HG03280 (cell line): ENCODE data around the gene C17orf67.
"Not testable (repeated sequence)": the region's sequence is repeated elsewhere in the genome, so short reads cannot be mapped to it uniquely, and the experiment has no call there.

Experiments used
- ATAC-seq: cut with Tn5 transposase; IDR thresholded peaks from one replicate; pipeline ENCODE4 v1.9.1; 2021; ENCODE audit warnings: mild to moderate bottlenecking, moderate library complexity; ENCODE audit not compliant: unreplicated experiment

C17orf67 gene

DNA sequence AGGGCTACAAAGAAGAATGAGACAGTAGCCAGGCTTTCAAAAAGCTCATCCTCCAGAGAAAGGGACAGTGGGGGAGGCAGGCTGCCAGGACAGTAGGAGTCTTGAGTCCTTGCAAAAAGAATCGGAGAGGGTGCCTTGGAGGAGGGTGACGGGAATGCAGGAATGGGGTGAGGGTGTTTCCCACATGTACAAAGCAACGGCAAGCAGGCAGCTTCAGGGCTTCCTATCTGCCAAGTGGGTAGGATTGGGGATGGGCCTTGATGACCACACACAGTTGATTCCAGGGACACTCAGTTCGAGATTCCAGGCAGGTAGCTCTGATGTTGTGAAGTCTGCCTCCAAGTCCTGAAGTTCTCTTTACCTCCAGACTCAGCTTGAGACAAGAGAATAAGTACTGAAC lies 54.4 kb downstream of the C17orf67 start:
- no peak for ATAC-seq

- ATAC-seq, result no peak
Measured at GRCh38 chr17:56778898-56779297, 54.8 kb downstream of the C17orf67 start.

DNA sequence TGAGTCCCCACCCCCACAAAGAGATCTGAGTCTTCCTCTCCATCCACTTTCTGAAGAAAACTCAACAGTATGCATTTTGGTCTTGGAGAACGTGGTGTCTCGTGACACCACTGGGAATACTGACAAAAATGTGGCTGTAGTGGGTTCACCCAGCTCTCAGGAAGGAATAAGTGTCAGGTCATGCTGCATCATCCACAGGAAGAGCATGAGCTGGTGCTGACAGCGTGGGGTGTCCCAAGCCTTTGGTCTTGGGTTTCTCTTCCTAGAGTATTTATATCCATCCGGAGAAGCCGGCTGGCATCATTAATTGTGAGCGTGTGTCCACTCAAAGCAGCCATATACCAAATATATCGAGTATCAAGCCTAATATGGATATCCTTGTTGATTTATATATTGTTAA lies 55.9 kb downstream of the C17orf67 start:
- ATAC-seq, result no peak

- no peak for ATAC-seq
Measured at GRCh38 chr17:56774650-56775049, 59.1 kb downstream of the C17orf67 start.

GRCh38 chr17:56773124-56773523 lies 60.6 kb downstream of the C17orf67 start:
- ATAC-seq, result no peak

GRCh38 chr17:56772442-56772841 lies 61.3 kb downstream of the C17orf67 start:
- no peak for ATAC-seq

DNA sequence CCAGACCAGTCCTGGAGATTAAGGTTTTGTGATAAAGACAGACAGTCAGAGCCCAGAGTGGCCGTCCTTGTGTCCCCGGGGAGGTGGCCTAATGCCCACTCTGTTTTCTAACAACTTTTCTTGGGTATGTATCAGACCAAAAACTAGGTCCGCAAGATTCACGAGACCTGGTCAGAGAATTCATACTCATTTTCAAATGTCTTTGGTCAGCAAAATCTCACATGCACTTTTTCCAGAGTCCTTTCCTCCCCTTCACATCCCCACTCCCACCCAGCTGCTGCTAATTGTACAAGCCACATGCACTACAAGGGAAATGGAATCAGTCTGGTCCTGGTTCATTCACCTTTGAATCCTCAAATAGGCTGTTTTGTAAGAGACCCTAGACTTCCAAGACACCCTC lies 61.7 kb downstream of the C17orf67 start:
- ATAC-seq, result no peak

GRCh38 chr17:56771563-56771962 lies 62.2 kb downstream of the C17orf67 start:
- no peak for ATAC-seq

DNA sequence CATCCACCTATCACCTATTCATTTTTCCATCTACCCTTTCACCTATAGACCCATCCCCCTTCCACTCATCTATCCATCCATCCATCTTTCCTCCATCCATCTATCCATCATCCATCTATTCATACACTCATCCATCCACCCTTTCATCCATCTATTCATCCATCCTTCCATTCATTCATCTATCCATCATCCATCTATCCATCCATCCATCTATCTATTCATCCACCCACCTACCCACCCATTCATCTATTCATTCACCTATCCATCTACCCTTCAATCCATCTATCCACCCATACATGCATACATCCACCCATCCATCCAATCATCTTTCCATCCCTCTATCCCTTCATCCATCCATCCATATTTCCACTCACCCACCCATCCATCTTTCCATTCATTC lies 63.3 kb downstream of the C17orf67 start:
- ATAC-seq, result no peak

- ATAC-seq, result no peak
Measured at GRCh38 chr17:56765449-56765848, 68.3 kb downstream of the C17orf67 start.

DNA sequence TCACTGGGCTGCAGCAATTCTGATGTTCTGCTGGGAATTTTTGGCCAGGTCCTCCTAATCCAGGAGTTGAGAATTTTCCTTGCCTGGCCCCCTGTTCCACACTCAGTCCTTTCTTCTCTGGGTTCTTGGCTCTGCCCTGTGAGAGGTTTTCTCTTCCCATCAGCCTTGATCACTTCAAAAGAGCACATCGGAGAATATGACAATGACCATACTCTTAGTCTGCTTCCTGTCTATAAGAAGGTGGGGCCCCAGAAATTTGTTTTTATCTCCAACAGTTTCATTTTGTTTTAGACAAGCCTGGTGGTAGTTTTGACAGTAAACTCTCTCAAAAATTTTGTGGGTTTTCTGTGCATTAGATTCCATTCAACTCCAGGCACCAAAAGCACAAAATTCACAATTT lies 70.7 kb downstream of the C17orf67 start:
- no peak for ATAC-seq

DNA sequence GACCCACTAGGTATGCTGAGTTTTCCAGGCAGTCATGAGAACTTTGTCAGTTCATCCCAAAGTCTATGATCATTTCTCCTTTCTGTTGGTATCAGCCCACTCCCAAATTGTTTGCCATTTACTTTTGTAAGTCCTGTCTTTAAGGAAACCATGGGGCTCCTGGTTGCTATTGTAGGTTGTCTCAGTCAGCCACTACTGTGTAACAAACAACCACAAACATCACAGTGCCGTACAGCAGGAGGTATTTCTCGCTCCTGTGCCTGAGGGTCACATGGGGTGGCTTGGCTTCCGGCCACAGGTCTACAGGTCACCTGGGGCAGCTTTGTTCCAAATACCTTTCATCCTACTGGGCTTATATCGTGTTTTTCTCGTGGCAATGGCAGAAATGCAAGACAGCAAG lies 71.6 kb downstream of the C17orf67 start:
- ATAC-seq, result no peak

DNA sequence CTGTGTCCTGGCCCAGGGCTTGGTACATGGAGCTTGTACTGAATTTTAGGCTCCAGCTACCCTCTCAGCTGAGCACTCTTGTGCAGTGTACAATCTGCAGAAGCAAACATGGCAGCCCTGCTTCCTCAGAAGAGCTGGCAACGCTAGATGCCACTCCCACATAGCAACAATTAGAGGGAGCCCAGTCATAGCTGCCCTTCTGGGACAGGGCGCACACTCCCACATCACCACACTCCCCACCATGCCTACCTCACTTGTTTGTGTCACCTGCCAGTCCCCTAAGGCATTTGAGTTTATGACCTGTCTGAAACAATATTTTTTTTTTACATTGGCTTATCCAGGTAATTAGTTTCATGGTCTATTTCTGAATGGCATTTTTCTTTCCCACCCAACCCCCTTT lies 72.3 kb downstream of the C17orf67 start:
- ATAC-seq, result no peak

- ATAC-seq, result not testable (repeated sequence)
Measured at GRCh38 chr17:56757611-56758010, 76.1 kb downstream of the C17orf67 start.

DNA sequence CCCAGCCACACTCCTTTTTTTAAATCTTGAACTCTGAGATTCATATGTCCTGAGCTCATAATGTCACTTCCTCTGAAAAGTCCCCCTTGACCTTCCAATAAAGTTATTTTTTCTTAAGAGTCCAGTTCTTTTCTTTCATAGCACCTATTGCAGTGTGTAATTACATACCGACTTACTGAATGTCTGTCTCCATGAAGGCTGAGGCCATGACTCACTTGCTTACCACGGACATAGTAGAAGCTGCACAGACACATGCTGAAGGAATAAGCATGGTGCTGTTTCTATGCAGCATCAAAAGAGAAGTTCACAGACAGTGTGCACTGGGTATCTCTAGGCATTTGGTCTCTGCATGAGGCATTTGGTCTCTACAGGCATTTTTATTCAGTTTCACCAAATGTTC lies 77.2 kb downstream of the C17orf67 start:
- no peak for ATAC-seq

- ATAC-seq, result no peak
Measured at GRCh38 chr17:56755310-56755709, 78.4 kb downstream of the C17orf67 start.

- ATAC-seq, result no peak
Measured at GRCh38 chr17:56754523-56755208, 79.1 kb downstream of the C17orf67 start.

DNA sequence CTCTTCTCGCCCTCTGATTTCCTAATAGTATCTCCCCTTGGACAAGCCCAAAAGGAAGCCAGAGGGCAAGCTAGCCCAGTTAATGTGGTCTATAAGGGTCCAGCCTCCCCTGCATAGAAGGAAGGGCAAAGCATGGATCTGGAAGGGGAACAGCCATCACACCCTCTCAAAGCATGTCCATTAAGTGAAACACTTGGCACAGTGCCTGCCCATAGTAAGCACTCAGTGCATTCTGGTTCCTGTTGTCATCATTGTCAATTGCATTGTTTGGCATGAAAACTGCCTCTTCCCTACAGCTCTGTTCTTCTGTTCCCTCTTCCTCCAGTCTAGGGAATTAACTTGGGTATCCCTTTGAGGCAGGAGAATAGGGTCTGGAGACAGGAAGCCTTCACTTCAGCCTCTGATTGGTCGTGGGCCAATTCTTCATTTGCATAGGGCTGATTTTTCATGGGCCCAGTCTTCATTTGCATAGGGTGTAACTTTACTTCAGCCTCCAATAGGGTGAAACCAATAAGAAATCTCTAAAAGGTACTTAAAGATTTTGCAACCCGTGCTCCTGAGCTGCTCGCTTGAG lies 81.4 kb downstream of the C17orf67 start:
- no peak for ATAC-seq

GRCh38 chr17:56751145-56751738 lies 82.5 kb downstream of the C17orf67 start:
- ATAC-seq, result no peak

DNA sequence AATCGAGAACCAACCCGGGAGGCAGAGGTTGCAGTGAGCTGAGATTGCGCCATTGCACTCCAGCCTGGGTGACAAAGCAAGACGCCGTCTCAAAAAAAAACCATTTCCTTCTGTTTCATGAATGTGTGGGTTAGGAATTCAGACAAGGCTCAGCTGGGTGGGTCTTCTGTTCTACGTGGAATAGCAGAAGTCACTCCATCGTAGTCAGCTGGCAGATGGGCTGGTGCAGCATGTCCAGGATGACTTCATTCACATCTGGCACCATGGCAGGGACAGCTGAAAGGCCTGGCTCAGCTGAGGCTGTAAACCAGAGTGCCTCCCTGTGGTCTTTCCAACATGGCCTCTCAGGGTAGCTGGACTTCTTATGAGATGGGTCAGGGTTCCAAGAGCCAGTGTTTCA lies 89.0 kb downstream of the C17orf67 start:
- no peak for ATAC-seq

DNA sequence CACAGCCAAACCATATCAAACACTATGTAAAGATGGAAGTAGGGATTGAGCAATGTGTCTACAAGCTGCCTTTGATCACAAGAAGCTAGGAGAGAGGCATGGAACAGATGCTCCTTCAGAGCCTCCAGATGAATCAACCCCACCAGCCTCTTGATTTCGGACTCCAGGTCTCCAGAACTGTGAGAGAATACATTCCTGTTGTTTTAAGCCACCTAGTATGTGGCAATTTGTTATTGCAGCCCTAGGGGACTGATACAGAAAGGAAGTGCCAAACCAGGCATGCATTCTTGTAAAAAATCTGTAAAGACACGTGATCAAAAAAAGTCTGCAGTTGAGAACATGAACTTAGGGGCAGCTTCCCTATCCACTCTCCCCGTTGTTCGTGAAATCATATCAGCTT lies 91.1 kb downstream of the C17orf67 start:
- no peak for ATAC-seq
